Ureter (tissue), 1 donor: ENCODE results near the gene ACTR5. TPM values are rescaled to one million over a fixed set of nuclear protein-coding genes. Genes with fewer than 3 reads are reported as not detected.

Experiments used
- DNase-seq: peaks from one replicate; pipeline ENCODE4 v3.0.0-alpha.2; 2020; ENCODE audit warnings: low spot score
- total RNA-seq: library from RNA; stranded (reverse); gene quantifications from one replicate; pipeline ENCODE4 v1.2.4, GENCODE V29; 2023
- donor health status: DM: yes; HTN: yes; CAD: no.

Gene ACTR5
- total RNA-seq, 1 donor from 2014 or later = 8.9 TPM

- no peak for DNase-seq
These were observed 19.2 kb upstream of the ACTR5 start for GRCh38 chr20:38728911-38729642.

- no peak for DNase-seq
These were observed 18.5 kb upstream of the ACTR5 start for GRCh38 chr20:38729767-38730166.

GRCh38 chr20:38730167-38730988 is 17.9 kb upstream of the ACTR5 start:
- DNase-seq = no peak

GRCh38 chr20:38730989-38731737 is 17.1 kb upstream of the ACTR5 start:
- DNase-seq = peak; percentile 70

- DNase-seq = no peak
These were observed 16.5 kb upstream of the ACTR5 start for GRCh38 chr20:38731738-38732113.

- no peak for DNase-seq
These were observed 15.3 kb upstream of the ACTR5 start for GRCh38 chr20:38732981-38733380.

- no peak for DNase-seq
These were observed 13.1 kb upstream of the ACTR5 start for GRCh38 chr20:38735172-38735571.

- DNase-seq = no peak
These were observed 10.4 kb upstream of the ACTR5 start for GRCh38 chr20:38737887-38738286.

GRCh38 chr20:38745757-38746156 is 2.5 kb upstream of the ACTR5 start:
- DNase-seq = no peak

GRCh38 chr20:38747495-38748096 is 664 bp upstream of the ACTR5 start:
- no peak for DNase-seq

- DNase-seq = peak; percentile 60
These were observed 545 bp downstream of the ACTR5 start for GRCh38 chr20:38748861-38749149.

GRCh38 chr20:38751360-38751976 is 3.2 kb downstream of the ACTR5 start:
- DNase-seq = no peak

- DNase-seq = no peak
These were observed 3.8 kb downstream of the ACTR5 start for GRCh38 chr20:38752029-38752428.

- DNase-seq = no peak
These were observed 6.7 kb downstream of the ACTR5 start for GRCh38 chr20:38754924-38755323.

GRCh38 chr20:38755324-38755910 is 7.2 kb downstream of the ACTR5 start:
- DNase-seq = no peak

GRCh38 chr20:38757145-38757775 is 9.0 kb downstream of the ACTR5 start:
- no peak for DNase-seq

GRCh38 chr20:38759106-38759505 is 10.8 kb downstream of the ACTR5 start:
- DNase-seq = no peak

- no peak for DNase-seq
These were observed 12.7 kb downstream of the ACTR5 start for GRCh38 chr20:38760978-38761377.

GRCh38 chr20:38762174-38762573 is 13.9 kb downstream of the ACTR5 start:
- DNase-seq = no peak

GRCh38 chr20:38763616-38764015 is 15.4 kb downstream of the ACTR5 start:
- DNase-seq = no peak
